Spleen (tissue), 11 donors: ENCODE results near the gene ASIC4. TPM values are rescaled to one million over a fixed set of nuclear protein-coding genes. Genes with fewer than 3 reads are reported as not detected.

Experiments used
- DNase-seq: peaks from one replicate; pipeline ENCODE4 v3.0.0-alpha.2; 2020
- H3K27ac ChIP-seq, 8 donors: fragments of 200-600 bp; sonication (generic) in 7 of 8; 1 replicate in 4 of 8; 2 replicates in 4 of 8; pipeline versions ENCODE4 v1.5.0 to v1.8.0; 2016 to 2021; ENCODE audit warnings: inconsistent platforms in 4 of 8, mild to moderate bottlenecking in 4 of 8, moderate library complexity in 1 of 8
- H3K27me3 ChIP-seq, 7 donors: fragments of 200-600 bp; sonication (generic) in 6 of 7; replicated peaks in 1 of 7; 1 replicate in 4 of 7; 2 replicates in 3 of 7; pipeline versions ENCODE4 v1.5.0 to v1.8.0; 2016 to 2021; ENCODE audit warnings: inconsistent platforms in 3 of 7, mild to moderate bottlenecking in 1 of 7
- H3K36me3 ChIP-seq, 6 donors: fragments of 200-600 bp; sonication (generic) in 5 of 6; 1 replicate in 4 of 6; 2 replicates in 2 of 6; pipeline versions ENCODE4 v1.5.0 to v1.8.0; 2016 to 2021; ENCODE audit warnings: inconsistent platforms in 2 of 6
- H3K4me1 ChIP-seq, 6 donors: fragments of 200-600 bp; sonication (generic) in 5 of 6; 1 replicate in 3 of 6; 2 replicates in 3 of 6; pipeline versions ENCODE4 v1.5.0 to v1.8.0; 2016 to 2021; ENCODE audit warnings: inconsistent platforms in 3 of 6
- H3K4me3 ChIP-seq, 8 donors: fragments of 200-600 bp; sonication (generic) in 7 of 8; 1 replicate in 4 of 8; 2 replicates in 4 of 8; pipeline versions ENCODE4 v1.5.0 to v1.8.0; 2016 to 2021; ENCODE audit warnings: inconsistent platforms in 4 of 8, mild to moderate bottlenecking in 4 of 8, moderate library complexity in 2 of 8
- H3K9me3 ChIP-seq, 8 donors: fragments of 200-600 bp; sonication (generic) in 7 of 8; 1 replicate in 4 of 8; 2 replicates in 4 of 8; pipeline versions ENCODE4 v1.5.0 to v1.8.0; 2016 to 2021; ENCODE audit warnings: inconsistent platforms in 4 of 8
- CTCF ChIP-seq, 11 experiments: fragments of 200-600 bp in 7 of 11; fragments of 450-650 bp in 4 of 11; sonication (generic) in 4 of 11; IDR thresholded peaks in 8 of 11; conservative IDR thresholded peaks in 3 of 11; 1 replicate in 7 of 11; 2 replicates in 4 of 11; pipeline versions ENCODE4 v1.4.0 to v1.8.0; 2016 to 2021; ENCODE audit warnings: antibody characterized with exemption in 11 of 11, inconsistent platforms in 4 of 11, mild to moderate bottlenecking in 1 of 11
- POLR2A ChIP-seq, 3 donors: fragments of 450-650 bp; IDR thresholded peaks; one replicate each; pipeline ENCODE4 v1.5.1; 2017; ENCODE audit warnings: antibody characterized with exemption in 3 of 3, mild to moderate bottlenecking in 1 of 3
- POLR2AphosphoS5 ChIP-seq, 3 donors: sonication (generic); formaldehyde crosslinking; IDR thresholded peaks; one replicate each; pipeline ENCODE4 v1.5.1; 2017; ENCODE audit warnings: antibody characterized with exemption in 3 of 3
- WGBS, 5 donors: extraction: QIAGEN DNeasy Blood & Tissue Kit in 3 of 5; methylation state at CpG; one replicate each; pipeline versions ENCODE4 v1.1.5 to v1.1.7; 2013 to 2018; 5-methylcytosine and 5-hydroxymethylcytosine counted together
- intact Hi-C: fragments of 100-400 bp; cut with DNase I; formaldehyde crosslinking; loops from one replicate; pipeline ENCODE4 v1.15.0; 2023; ENCODE audit warnings: low total_unique reads
- polyA plus RNA-seq, 3 donors: library from polyadenylated mRNA; stranded (reverse); fragments of 200-250 nt; gene quantifications; one replicate each; pipeline ENCODE4 v1.2.1, GENCODE V29; 2013
- total RNA-seq, 7 donors: library from RNA; depleted of rRNA in 3 of 7; stranded (reverse); fragments of >200 nt in 3 of 7; fragmentation: NEBNext Ultra II Directional in 4 of 7; extraction: Animal tissue kit (Norgen Biotek cat#: 25700) in 4 of 7; gene quantifications; one replicate each; pipeline versions ENCODE4 v1.1.0 to v1.2.1, GENCODE V29; 2016 to 2021
- donor health status: healthy with polysubstance abuse.
- donor health status: DM: no; HTN: no; CAD: no; lungs with moderate emphysema.
- donor health status: DM: no; HTN: no; CAD: no.
- donor health status: Bipolar disorder and iron deficiency.
- donor health status: healthy.
- donor health status: DM: no; HTN: no; CAD: no.
- donor health status: DM: yes; HTN: yes; CAD: no.

Gene ASIC4
- total and polyA plus RNA-seq, 10 donors: 0.04 to 0.32 (median 0.05) TPM; not detected in 6

- H3K36me3 ChIP-seq: peaks cover 0 to 12% (median 0%) of the 10 kb centered on the region in 6 donors
- H3K27ac ChIP-seq: no peak overlapping the region
- no peaks in the 10 kb centered on the region for H3K9me3 ChIP-seq
- H3K27me3 ChIP-seq: peaks cover 0 to 54% (median 21%) of the 10 kb centered on the region in 7 donors
- no peak for TF ChIP-seq POLR2AphosphoS5 (IDR thresholded peaks at IDR 0.05)
- TF ChIP-seq CTCF (IDR thresholded peaks at IDR 0.05 in 8 of 11, conservative IDR thresholded peaks at IDR 0.05 in 3 of 11): no peak
- TF ChIP-seq POLR2A (IDR thresholded peaks at IDR 0.05): no peak
- intact Hi-C loops: no loop called here
- no peak for DNase-seq
- H3K4me1 ChIP-seq: peaks cover 0 to 22% (median 20%) of the 10 kb centered on the region in 6 donors
- 89 to 96% (median 91%) methylated on average over 6 of the region's 6 CpGs for WGBS, 5 donors
- no peak overlapping the region for H3K4me3 ChIP-seq
Observed at GRCh38 chr2:219569041-219569440, 54.8 kb downstream of the ASIC4 start.

GRCh38 chr2:219569635-219570034 is 55.4 kb downstream of the ASIC4 start:
- H3K4me3 ChIP-seq: peak overlapping the region in 4 of 8 donors; percentile 48 to 78 (median 64)
- WGBS, 5 donors: 87 to 92% (median 90%) methylated on average over 6 of the region's 6 CpGs
- DNase-seq: no peak
- peaks cover 0 to 58% (median 21%) of the 10 kb centered on the region in 7 donors for H3K27me3 ChIP-seq
- no peak overlapping the region for H3K27ac ChIP-seq
- intact Hi-C loops: no loop called here
- H3K9me3 ChIP-seq: no peaks in the 10 kb centered on the region
- H3K36me3 ChIP-seq: peaks cover 0 to 12% (median 0%) of the 10 kb centered on the region in 6 donors
- peaks cover 0 to 22% (median 20%) of the 10 kb centered on the region in 6 donors for H3K4me1 ChIP-seq
- TF ChIP-seq POLR2A (IDR thresholded peaks at IDR 0.05) (no peak), CTCF (IDR thresholded peaks at IDR 0.05 in 8 of 11, conservative IDR thresholded peaks at IDR 0.05 in 3 of 11) (no peak), POLR2AphosphoS5 (IDR thresholded peaks at IDR 0.05) (no peak)

GRCh38 chr2:219570194-219570923 is 56.1 kb downstream of the ASIC4 start:
- DNase-seq: no peak
- WGBS, 5 donors: 19 to 54% (median 23%) methylated on average over 41 to 95 of the region's 95 CpGs

More at GRCh38 chr2:219570194-219570923, 56.1 kb downstream of the ASIC4 start:
- TF ChIP-seq CTCF (IDR thresholded peaks at IDR 0.05 in 8 of 11, conservative IDR thresholded peaks at IDR 0.05 in 3 of 11): no peak
- TF ChIP-seq POLR2AphosphoS5 (IDR thresholded peaks at IDR 0.05): peak in 2 of 3 donors; percentile 45 to 60
- intact Hi-C loops: no loop called here
- Histone ChIP-seq H3K27me3 (peaks cover 0 to 65% (median 21%) of the 10 kb centered on the region in 7 donors), H3K27ac (peak overlapping the region in 7 of 8 donors; percentile 38 to 80 (median 75)), H3K4me1 (peaks cover 0 to 22% (median 20%) of the 10 kb centered on the region in 6 donors), H3K4me3 (peak overlapping the region; percentile 46 to 78 (median 54)), H3K36me3 (peaks cover 0 to 12% (median 0%) of the 10 kb centered on the region in 6 donors), H3K9me3 (no peaks in the 10 kb centered on the region)
